ENCODE results near the gene ADAMTS15.
A peak's percentile ranks its signal among the peaks of the same experiment; 100 is the strongest.

ADAMTS15 gene

GRCh38 chr11:130457623-130458409 is 9.4 kb downstream of the ADAMTS15 start:
- no peak for DNase-seq (ENCODE audit: low read depth in 2 of 2)

- DNase-seq (ENCODE audit: low read depth in 2 of 2): no peak
These were observed 9.9 kb downstream of the ADAMTS15 start for GRCh38 chr11:130458410-130458729.

DNA sequence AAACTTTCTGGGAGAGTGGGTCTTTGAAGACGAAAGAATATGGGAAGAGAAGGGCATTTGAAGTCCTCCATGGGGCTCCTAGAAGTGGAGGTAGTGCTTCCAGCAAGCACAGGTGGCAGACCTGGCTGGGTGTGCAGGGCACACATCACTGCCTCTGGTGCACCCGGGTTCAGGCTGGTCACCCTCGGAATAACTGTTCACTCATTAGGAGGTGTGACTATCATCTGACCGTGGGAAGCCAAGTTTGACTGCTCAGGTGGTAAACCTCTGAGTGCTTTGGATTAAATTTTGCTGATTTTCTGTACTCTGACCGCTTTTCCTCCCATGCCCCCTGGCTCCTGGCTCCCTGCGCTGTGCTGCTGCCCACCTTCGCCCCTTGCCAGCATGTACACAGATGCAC is 11.1 kb downstream of the ADAMTS15 start:
- DNase-seq (ENCODE audit: low read depth in 2 of 2): no peak

- no peak for DNase-seq (ENCODE audit: low read depth in 2 of 2)
These were observed 13.8 kb downstream of the ADAMTS15 start for GRCh38 chr11:130462101-130462885.

DNA sequence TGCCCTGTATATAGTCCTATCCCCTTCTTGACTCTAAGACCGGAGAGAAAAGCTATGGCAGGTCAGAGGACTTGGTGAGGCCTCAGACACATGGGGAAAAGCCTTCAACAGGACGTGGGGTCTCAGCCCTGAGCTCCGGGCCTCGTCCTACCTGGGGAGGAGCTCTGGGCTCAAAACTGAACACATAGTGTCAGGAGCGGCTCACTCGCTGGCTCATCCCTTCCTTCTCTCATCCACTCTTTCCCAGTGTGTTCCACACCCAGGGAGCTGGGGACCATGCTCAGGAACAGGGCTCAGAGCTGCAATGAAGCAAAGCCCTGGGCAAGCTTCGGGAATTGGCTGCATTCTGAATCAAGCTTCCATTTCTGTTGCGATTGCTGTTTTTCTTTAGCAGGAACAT is 14.5 kb downstream of the ADAMTS15 start:
- no peak for DNase-seq (ENCODE audit: low read depth in 2 of 2)

DNA sequence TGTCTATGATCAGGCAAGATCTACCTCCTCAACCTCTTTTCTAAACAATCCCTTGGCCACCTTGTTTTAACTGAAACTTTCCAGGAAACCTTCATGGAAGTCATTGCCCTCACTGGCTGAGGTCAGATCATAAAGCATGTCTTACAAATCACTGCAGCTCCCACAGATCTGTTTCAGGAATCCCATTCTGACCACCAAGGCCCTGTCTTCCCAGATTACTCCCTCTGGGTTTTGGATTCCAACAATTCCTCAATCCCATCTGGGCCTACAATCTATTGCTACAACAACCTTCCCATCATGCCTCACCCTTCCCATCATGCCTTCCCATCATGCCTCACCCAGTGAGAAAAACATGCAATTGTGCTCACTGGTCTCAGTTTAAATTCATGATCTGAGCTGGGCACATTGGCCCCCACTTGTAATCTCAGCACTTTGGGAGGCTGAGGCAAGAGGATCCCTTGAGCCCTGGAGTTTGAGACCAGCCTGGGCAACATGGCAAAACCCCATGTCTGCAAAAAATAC is 15.9 kb downstream of the ADAMTS15 start:
- DNase-seq (ENCODE audit: low read depth in 2 of 2): peak in 1 of 2 experiments; percentile 44

- DNase-seq (ENCODE audit: low read depth in 2 of 2): no peak
These were observed 16.8 kb downstream of the ADAMTS15 start for GRCh38 chr11:130465263-130465662.

DNA sequence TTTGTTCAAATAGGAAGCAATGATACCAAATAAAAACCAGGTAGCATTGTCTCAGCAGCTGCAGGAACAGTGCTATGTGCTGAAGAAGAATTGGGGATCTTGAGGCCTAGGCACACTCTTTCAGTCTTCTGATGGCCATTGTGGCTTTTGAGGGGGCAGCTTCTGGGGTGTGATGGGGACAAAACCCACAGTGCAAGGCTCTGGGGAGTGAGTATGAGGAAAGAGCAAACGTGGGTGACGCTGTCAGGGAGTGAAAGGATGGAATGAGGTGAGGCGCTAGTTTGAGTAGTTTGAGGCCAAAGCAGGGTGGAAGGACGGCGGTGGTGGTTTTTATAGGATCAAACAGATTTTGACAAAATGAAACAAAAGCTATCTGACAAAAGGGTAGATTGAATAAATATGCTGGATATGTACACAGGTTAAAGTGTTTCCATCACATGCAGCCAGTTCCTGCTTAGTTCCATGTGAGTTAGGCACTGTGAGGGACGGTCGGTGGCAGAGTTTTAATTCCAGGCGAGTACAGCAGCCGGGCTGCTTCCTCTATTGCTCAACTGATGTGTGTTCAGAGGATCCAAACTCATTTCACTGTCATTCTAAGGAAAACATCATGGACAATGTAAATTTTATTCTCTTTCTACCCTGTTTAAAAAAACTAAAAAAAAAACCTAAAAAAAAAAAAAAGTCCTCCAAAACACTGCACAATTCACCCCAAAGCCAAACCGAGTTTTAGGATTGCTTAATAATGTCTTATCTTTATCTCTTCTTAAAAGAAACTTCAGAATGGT is 18.9 kb downstream of the ADAMTS15 start:
- no peak for DNase-seq (ENCODE audit: low read depth in 2 of 2)

DNA sequence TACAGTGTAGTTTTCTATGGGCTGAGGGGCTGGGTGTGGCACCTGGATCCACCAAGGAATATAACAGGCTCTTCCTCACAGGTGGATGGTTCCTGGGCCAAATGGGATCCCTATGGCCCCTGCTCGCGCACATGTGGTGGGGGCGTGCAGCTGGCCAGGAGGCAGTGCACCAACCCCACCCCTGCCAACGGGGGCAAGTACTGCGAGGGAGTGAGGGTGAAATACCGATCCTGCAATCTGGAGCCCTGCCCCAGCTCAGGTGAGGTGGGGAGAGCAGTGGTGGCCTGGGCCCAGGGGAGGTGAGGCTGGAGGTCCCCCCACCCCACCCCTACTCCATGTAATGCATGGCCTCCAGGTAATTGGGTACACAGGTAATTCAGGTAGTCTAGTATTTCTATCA is 20.7 kb downstream of the ADAMTS15 start:
- DNase-seq (ENCODE audit: low read depth in 2 of 2): no peak

GRCh38 chr11:130470832-130471706 is 22.6 kb downstream of the ADAMTS15 start:
- DNase-seq (ENCODE audit: low read depth in 2 of 2): no peak

- no peak for DNase-seq (ENCODE audit: low read depth in 2 of 2)
These were observed 23.4 kb downstream of the ADAMTS15 start for GRCh38 chr11:130471731-130472433.

- DNase-seq (ENCODE audit: low read depth in 2 of 2): no peak
These were observed 24.1 kb downstream of the ADAMTS15 start for GRCh38 chr11:130472434-130472961.

- DNase-seq (ENCODE audit: low read depth in 2 of 2): no peak
These were observed 24.8 kb downstream of the ADAMTS15 start for GRCh38 chr11:130473056-130473794.

- no peak for DNase-seq (ENCODE audit: low read depth in 2 of 2)
These were observed 25.4 kb downstream of the ADAMTS15 start for GRCh38 chr11:130473795-130474377.

DNA sequence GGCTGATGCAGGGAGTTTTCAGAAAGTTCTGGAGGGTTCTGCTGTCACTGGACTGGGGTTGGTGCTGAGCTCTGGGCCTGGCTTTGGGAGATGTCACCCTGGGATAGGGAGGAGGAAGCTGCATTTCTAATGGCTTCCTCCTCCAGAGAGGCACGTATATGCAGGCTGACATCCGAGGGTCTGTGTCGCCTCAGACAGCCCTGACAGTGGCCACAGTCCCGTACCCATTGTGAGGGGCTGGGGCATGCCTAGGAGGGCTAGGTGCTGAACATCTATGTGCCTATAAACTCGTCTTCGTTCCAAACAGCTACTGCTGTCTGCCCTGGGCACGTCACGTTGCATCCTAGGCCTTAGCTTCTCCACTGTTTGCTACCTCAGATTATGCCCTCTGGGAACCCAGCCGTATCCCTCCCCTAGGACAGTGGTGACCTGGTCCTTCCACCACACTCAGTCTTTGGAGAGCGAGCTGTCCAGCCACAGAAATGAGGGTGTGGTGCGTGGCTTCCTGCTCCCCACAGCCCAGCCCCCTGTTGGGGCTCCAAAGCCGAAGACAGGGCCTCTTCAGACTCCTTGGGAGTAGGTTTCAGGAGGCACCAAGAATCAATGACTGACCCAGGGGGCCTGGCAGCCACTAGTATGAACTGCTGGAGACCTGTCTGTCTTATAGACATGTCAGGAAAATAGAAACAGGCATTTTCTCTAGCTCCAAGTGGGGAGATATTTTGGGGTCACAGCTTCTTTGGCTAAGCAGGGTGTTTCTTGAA is 26.4 kb downstream of the ADAMTS15 start:
- DNase-seq (ENCODE audit: low read depth in 2 of 2): no peak

GRCh38 chr11:130475426-130476053 is 27.1 kb downstream of the ADAMTS15 start:
- no peak for DNase-seq (ENCODE audit: low read depth in 2 of 2)

DNA sequence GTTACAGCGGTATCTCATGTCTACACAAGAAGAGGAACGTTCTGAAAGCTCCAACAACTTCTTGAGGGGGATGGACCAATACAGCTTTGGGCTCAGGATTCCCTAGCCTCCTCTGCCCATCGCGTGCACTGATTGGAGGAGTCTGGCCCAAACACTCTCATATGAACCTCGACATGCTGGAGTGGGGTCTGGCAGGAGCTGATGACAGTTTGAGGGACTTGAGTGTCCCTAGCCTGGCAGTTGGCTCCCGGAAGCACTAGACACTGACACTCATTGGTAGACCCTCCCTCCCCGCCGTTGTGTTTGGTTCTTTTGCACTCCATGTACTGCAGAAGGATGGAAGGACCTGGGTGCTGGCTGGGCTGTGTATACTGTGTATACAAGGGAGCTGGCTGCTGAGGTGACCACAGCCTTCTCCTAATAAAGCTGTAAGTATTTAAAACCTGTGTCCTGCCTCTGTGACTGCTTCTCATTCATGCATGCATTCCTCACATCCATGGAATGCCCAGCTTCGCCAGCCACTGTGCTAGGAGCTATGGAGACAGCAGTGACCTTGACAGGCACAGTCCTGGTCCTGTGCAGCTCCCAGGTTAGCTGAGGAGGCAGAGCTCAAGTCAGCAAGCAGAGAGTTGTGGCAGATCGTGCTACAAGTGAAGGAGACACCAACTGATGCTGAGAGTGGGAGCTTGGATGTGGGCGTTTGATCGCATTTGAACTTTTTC is 27.9 kb downstream of the ADAMTS15 start:
- DNase-seq (ENCODE audit: low read depth in 2 of 2): no peak

Measured in fibroblast of skin of left biceps (primary cell).